IMR-90 (cell line): ENCODE measurements around the gene IL17REL. TPM values are rescaled to one million over a fixed set of nuclear protein-coding genes. Genes with fewer than 3 reads are reported as not detected.

Source experiments
- ATAC-seq: fragments of 200-7000 bp; cut with Tn5 transposase; 2 replicates; pipeline ENCODE4 v1.9.1; 2020; ENCODE audit warnings: low read depth, mild to moderate bottlenecking, moderate library complexity
- BruUV-seq: library from RNA; stranded (reverse); fragments of 400-500 nt; replicated peaks from 2 replicates; lab custom pipeline; 2021; lab: Mats Ljungman, UMichigan
- CTCF ChIA-PET: fragments of 300-600 bp; formaldehyde crosslinking; extraction: SDS; loops from one replicate; lab custom pipeline; 2021; ENCODE audit warnings: antibody characterized with exemption; lab: Yijun Ruan, JAX
- POLR2A ChIA-PET: fragments of 300-600 bp; sonication (Branson Sonifier 250); formaldehyde crosslinking; loops from one replicate; lab custom pipeline; 2022; ENCODE audit warnings: antibody characterized with exemption; ENCODE audit not compliant: unreplicated experiment; lab: Charles Lee
- DNase-seq: peaks from one replicate; pipeline ENCODE4 v3.0.0; 2013
- H2AFZ ChIP-seq: replicated peaks from 2 replicates; pipeline ENCODE3; 2013; ENCODE audit warnings: low read length, mild to moderate bottlenecking; ENCODE audit not compliant: poor library complexity
- H2AK5ac ChIP-seq: 2 replicates; pipeline ENCODE4 v1.6.1; 2013; ENCODE audit warnings: low read depth, low read length, inconsistent platforms
- H2AK9ac ChIP-seq: replicated peaks from 2 replicates; pipeline ENCODE3; 2013; ENCODE audit warnings: mild to moderate bottlenecking, low read depth, low read length, moderate library complexity; ENCODE audit not compliant: poor library complexity
- H2BK120ac ChIP-seq: 2 replicates; pipeline ENCODE4 v1.6.1; 2013; ENCODE audit warnings: low read depth, low read length, inconsistent platforms
- H2BK15ac ChIP-seq: 3 replicates; pipeline ENCODE4 v1.6.1; 2013; ENCODE audit warnings: low read depth, low read length, inconsistent platforms
- H2BK20ac ChIP-seq: 2 replicates; pipeline ENCODE4 v1.6.1; 2013; ENCODE audit warnings: low read depth, mild to moderate bottlenecking, inconsistent platforms, low read length, moderate library complexity
- H2BK5ac ChIP-seq: 2 replicates; pipeline ENCODE4 v1.6.1; 2013; ENCODE audit warnings: mild to moderate bottlenecking, low read depth, low read length, inconsistent platforms; ENCODE audit not compliant: poor library complexity, severe bottlenecking
- H3K14ac ChIP-seq: replicated peaks from 2 replicates; pipeline ENCODE4 v1.6.1; 2013; ENCODE audit warnings: low read depth, low read length, inconsistent platforms
- H3K18ac ChIP-seq: 2 replicates; pipeline ENCODE4 v1.6.1; 2013; ENCODE audit warnings: low read depth, low read length, control low read depth
- H3K23ac ChIP-seq: 2 replicates; pipeline ENCODE4 v1.6.1; 2013; ENCODE audit warnings: low read depth, low read length, inconsistent platforms
- H3K27ac ChIP-seq: 2 replicates; pipeline ENCODE4 v1.5.1; 2013; ENCODE audit warnings: mild to moderate bottlenecking, control low read depth, low read length; ENCODE audit not compliant: insufficient read depth
- H3K27me3 ChIP-seq: 2 replicates; pipeline ENCODE4 v1.6.1; 2013; ENCODE audit warnings: low read length; ENCODE audit not compliant: control insufficient read depth, insufficient read depth
- H3K36me3 ChIP-seq: 2 replicates; pipeline ENCODE4 v1.6.1; 2013; ENCODE audit warnings: low read length, mixed read lengths; ENCODE audit not compliant: control insufficient read depth, insufficient read depth
- H3K4ac ChIP-seq: 2 replicates; pipeline ENCODE4 v1.6.1; 2013; ENCODE audit warnings: low read depth, low read length, inconsistent platforms
- H3K4me1 ChIP-seq: 2 replicates; pipeline ENCODE4 v1.6.1; 2013; ENCODE audit warnings: low read length, mixed read lengths; ENCODE audit not compliant: control insufficient read depth, insufficient read depth
- H3K4me2 ChIP-seq: 2 replicates; pipeline ENCODE4 v1.6.1; 2013; ENCODE audit warnings: low read depth, mild to moderate bottlenecking, control low read depth, low read length, moderate library complexity
- H3K4me3 ChIP-seq: 2 replicates; pipeline ENCODE4 v1.5.1; 2013; ENCODE audit warnings: low read depth, mild to moderate bottlenecking, control low read depth, low read length, moderate library complexity; ENCODE audit not compliant: insufficient read depth
- H3K56ac ChIP-seq: 2 replicates; pipeline ENCODE4 v1.6.1; 2013; ENCODE audit warnings: low read length, inconsistent platforms; ENCODE audit not compliant: insufficient read depth; ENCODE audit errors: extremely low read depth
- H3K79me1 ChIP-seq, 2 experiments: 2 replicates each; pipeline ENCODE4 v1.6.1; 2013; ENCODE audit warnings: low read length in 2 of 2, inconsistent platforms in 1 of 2, low read depth in 1 of 2
- H3K9ac ChIP-seq: 2 replicates; pipeline ENCODE4 v1.6.1; 2013; ENCODE audit warnings: low read depth, low read length, control low read depth
- H3K9me1 ChIP-seq: 2 replicates; pipeline ENCODE4 v1.6.1; 2013; ENCODE audit warnings: low read length, inconsistent platforms; ENCODE audit not compliant: insufficient read depth
- H3K9me3 ChIP-seq: 2 replicates; pipeline ENCODE4 v1.6.1; 2013; ENCODE audit warnings: low read length; ENCODE audit not compliant: control insufficient read depth, insufficient read depth
- H4K20me1 ChIP-seq: 2 replicates; pipeline ENCODE4 v1.6.1; 2013; ENCODE audit warnings: low read length, inconsistent platforms; ENCODE audit not compliant: insufficient read depth
- H4K5ac ChIP-seq: 2 replicates; pipeline ENCODE4 v1.6.1; 2013; ENCODE audit warnings: mild to moderate bottlenecking, low read depth, low read length, control low read depth
- H4K8ac ChIP-seq, 2 experiments: 2 replicates each; pipeline ENCODE4 v1.6.1; 2013; ENCODE audit warnings: low read depth in 2 of 2, low read length in 2 of 2, control low read depth in 1 of 2, inconsistent platforms in 1 of 2
- H4K91ac ChIP-seq: 2 replicates; pipeline ENCODE4 v1.6.1; 2013; ENCODE audit warnings: low read depth, low read length, inconsistent platforms; ENCODE audit not compliant: insufficient read depth
- BHLHE40 ChIP-seq: fragments of 150-350 bp; IDR thresholded peaks from 2 replicates; pipeline ENCODE4 v1.6.1; 2016; ENCODE audit warnings: mild to moderate bottlenecking, low read depth, low read length
- CEBPB ChIP-seq: IDR thresholded peaks from 2 replicates; pipeline ENCODE4 v1.6.1; 2012; ENCODE audit warnings: low read depth, low read length, improper control_type of control experiment
- CTCF ChIP-seq: conservative IDR thresholded peaks from 2 replicates; pipeline ENCODE4 v1.5.1; 2012; ENCODE audit warnings: mild to moderate bottlenecking, low read depth, low read length, improper control_type of control experiment
- ELK1 ChIP-seq: fragments of 150-350 bp; IDR thresholded peaks from 2 replicates; pipeline ENCODE4 v1.6.1; 2016; ENCODE audit warnings: low read depth, mild to moderate bottlenecking, low read length, moderate library complexity, borderline replicate concordance
- FOS ChIP-seq: fragments of 150-350 bp; IDR thresholded peaks from 2 replicates; pipeline ENCODE4 v1.6.1; 2016; ENCODE audit warnings: low read depth, low read length
- MAFK ChIP-seq: IDR thresholded peaks from 2 replicates; pipeline ENCODE4 v1.6.1; 2012; ENCODE audit warnings: low read depth, low read length, improper control_type of control experiment
- MAZ ChIP-seq: IDR thresholded peaks from 2 replicates; pipeline ENCODE4 v1.6.1; 2012; ENCODE audit warnings: low read depth, mild to moderate bottlenecking, low read length, improper control_type of control experiment, moderate library complexity, borderline replicate concordance
- MXI1 ChIP-seq: IDR thresholded peaks from 2 replicates; pipeline ENCODE4 v1.6.1; 2012; ENCODE audit warnings: low read depth, mild to moderate bottlenecking, low read length, moderate library complexity, borderline replicate concordance
- NFE2L2 ChIP-seq: fragments of 150-350 bp; IDR thresholded peaks from 2 replicates; pipeline ENCODE4 v1.6.1; 2016; ENCODE audit warnings: low read depth, mild to moderate bottlenecking, low read length
- POLR2A ChIP-seq: IDR thresholded peaks from 2 replicates; pipeline ENCODE4 v1.6.1; 2012; ENCODE audit warnings: mild to moderate bottlenecking, low read depth, low read length
- RAD21 ChIP-seq: IDR thresholded peaks from 2 replicates; pipeline ENCODE4 v1.6.1; 2012; ENCODE audit warnings: low read length, improper control_type of control experiment
- SMC3 ChIP-seq: fragments of 150-350 bp; IDR thresholded peaks from 2 replicates; pipeline ENCODE4 v1.6.1; 2016; ENCODE audit warnings: low read depth, mild to moderate bottlenecking, antibody characterized with exemption, low read length, moderate library complexity
- USF2 ChIP-seq: fragments of 150-350 bp; IDR thresholded peaks from 2 replicates; pipeline ENCODE4 v1.6.1; 2017; ENCODE audit warnings: mild to moderate bottlenecking, antibody characterized with exemption, low read length, low read depth
- WGBS, 2 experiments: methylation state at CpG; one replicate each; pipeline versions ENCODE4 v1.1.5 to v1.1.7; 2013; ENCODE audit warnings: missing lambda C conversion rate in 2 of 2; ENCODE audit not compliant: insufficient read length in 1 of 2; ENCODE audit errors: extremely low coverage in 2 of 2; 5-methylcytosine and 5-hydroxymethylcytosine counted together
- dilution Hi-C: fragments of 300-500 bp; cut with HindIII; formaldehyde crosslinking; loops from one replicate; pipeline ENCODE4 v1.14.3; 2018; ENCODE audit warnings: low sequenced_read_pairs; ENCODE audit not compliant: unreplicated experiment
- in situ Hi-C: fragments of 300-500 bp; cut with MboI; formaldehyde crosslinking; loops from 3 replicates; pipeline ENCODE4 v1.14.3; 2019; ENCODE audit warnings: low sequenced_read_pairs, inconsistent platforms, mixed read lengths
- intact Hi-C: fragments of 100-400 bp; cut with micrococcal nuclease; formaldehyde crosslinking; loops from 2 replicates; pipeline ENCODE4 v1.10.0; 2022
- polyA plus RNA-seq, 3 experiments: library from polyadenylated mRNA; depleted of rRNA; stranded (reverse); fragments of >200 nt; gene quantifications; 2 replicates each; pipeline ENCODE4 v1.2.3, GENCODE V29; 2012; ENCODE audit warnings: low replicate concordance in 1 of 3
- total RNA-seq: library from RNA; depleted of rRNA; stranded (reverse); fragments of >200 nt; gene quantifications from 2 replicates; pipeline ENCODE4 v1.2.3, GENCODE V29; 2012

IL17REL gene
- total and polyA plus RNA-seq, 2 of the 4 experiments (the other 2 are of a cell fraction), result not detected

- peaks cover 12 to 30% of the 10 kb centered on the region in 2 experiments; a peak in 3 of 4 replicates for H3K79me1 ChIP-seq
- intact Hi-C loops (loop anchor here (10.0 kb wide), 1 partner anchor 234 kb away; the partner anchor contains the start of gene SELENOO), in situ Hi-C loops (no loop called here), dilution Hi-C loops (no loop called here)
- H3K27me3 ChIP-seq, result no peaks in the 10 kb centered on the region
- no peaks in the 10 kb centered on the region for H3K36me3 ChIP-seq
- peak overlapping the region; percentile 51 for H3K4me2 ChIP-seq
- peak overlapping the region; percentile 52; the same call in 2 of the 3 replicates for H2BK15ac ChIP-seq
- peak overlapping the region; percentile 93 for H3K4ac ChIP-seq
- H3K23ac ChIP-seq, result peak overlapping the region; percentile 80
- H4K20me1 ChIP-seq, result no peaks in the 10 kb centered on the region; the same call in 1 of the 2 replicates
- H3K9me1 ChIP-seq, result peaks cover 22% of the 10 kb centered on the region
- H4K91ac ChIP-seq, result peak overlapping the region; percentile 88
- H3K4me3 ChIP-seq, result peak overlapping the region; percentile 28
- H3K9ac ChIP-seq, result peak overlapping the region; percentile 19
- WGBS, 2 experiments, result 5% methylated on average over 11 of the region's 32 CpGs; no CpG with 5 or more reads in 1 of the 2 experiments
- peak overlapping the region; percentile 96 for H2AK9ac ChIP-seq
- peak overlapping the region; percentile 89 for H2BK20ac ChIP-seq
- no peaks in the 10 kb centered on the region for H3K9me3 ChIP-seq
- H4K5ac ChIP-seq, result peak overlapping the region; percentile 28; the same call in 1 of the 2 replicates
- ChIA-PET CTCF (interaction anchor here (0.5 kb wide), 1 partner anchor 270 kb away, joined by 3 read pairs; no protein-coding TSS in a partner anchor), POLR2A (interaction anchor here (0.9 kb wide), 1 partner anchor 18 kb away, joined by 4 read pairs; no protein-coding TSS in a partner anchor)
- H3K4me1 ChIP-seq, result peaks cover 27% of the 10 kb centered on the region
- H3K56ac ChIP-seq, result peak overlapping the region; percentile 38; the same call in 1 of the 2 replicates
- no TSS peak for BruUV-seq
- peak overlapping the region; percentile 99; the same call in 1 of the 2 replicates for H2AK5ac ChIP-seq
- ATAC-seq, result peak; percentile 89
- H2BK120ac ChIP-seq, result peak overlapping the region; percentile 85
- H2AFZ ChIP-seq, result peak overlapping the region; percentile 95
- TF ChIP-seq CEBPB, result no peak
- no peak for TF ChIP-seq SMC3
- TF ChIP-seq ELK1, result no peak
- no peak for TF ChIP-seq RAD21
- peak; percentile 100 for TF ChIP-seq FOS
- peak; percentile 93 for TF ChIP-seq NFE2L2
- TF ChIP-seq CTCF, result no peak
- peak; percentile 43; the same call in 1 of the 2 replicates for TF ChIP-seq MAFK
- TF ChIP-seq MXI1, result peak; percentile 86
- TF ChIP-seq BHLHE40, result peak; percentile 99
- peak; percentile 67; the same call in 1 of the 2 replicates for TF ChIP-seq MAZ
- TF ChIP-seq POLR2A, result peak; percentile 89
- TF ChIP-seq USF2, result peak; percentile 98
- H3K14ac ChIP-seq, result peak overlapping the region; percentile 87
- H2BK5ac ChIP-seq, result peak overlapping the region; percentile 87
- peak overlapping the region; percentile 77 for H3K27ac ChIP-seq
- peak overlapping the region; percentile 5 to 95; a peak in 2 of 4 replicates for H4K8ac ChIP-seq
- DNase-seq, result peak; percentile 97
- H3K18ac ChIP-seq, result peak overlapping the region; percentile 9
Measured at GRCh38 chr22:49970528-49971231, 41.9 kb downstream of the IL17REL start.
